ENCODE measurements around the gene STK35. TPM values are rescaled to one million over a fixed set of nuclear protein-coding genes. Genes with fewer than 3 reads are reported as not detected.
"Not testable (repeated sequence)": the region's sequence is repeated elsewhere in the genome, so short reads cannot be mapped to it uniquely, and the experiment has no call there.

The STK35 gene
- total RNA-seq, 4 donors from 2014 or later: 15.6 to 20.3 (median 17.9) TPM

DNA sequence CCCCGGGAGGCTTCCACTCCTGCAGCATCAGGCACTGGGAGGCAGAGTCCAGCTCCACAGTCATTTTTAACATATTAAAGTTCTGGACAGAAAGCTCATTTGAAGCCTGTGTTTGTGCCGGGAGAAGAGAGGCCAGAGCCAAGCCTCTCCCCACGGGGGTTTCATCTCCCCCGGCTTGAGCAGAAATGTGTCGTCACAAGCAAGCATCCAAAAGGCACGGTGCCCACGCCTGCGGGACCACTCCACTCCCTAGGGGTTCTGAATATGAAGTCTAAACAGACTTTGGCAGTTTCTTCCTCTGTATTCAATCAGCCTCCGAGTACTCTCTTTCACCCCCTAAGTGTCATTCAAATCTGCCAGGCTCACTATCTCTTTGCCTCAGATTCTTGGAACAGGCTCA, 75.3 kb downstream of the STK35 start:
- Histone ChIP-seq H3K27ac (no peak overlapping the region), H3K4me1 (no peaks in the 10 kb centered on the region), H3K36me3 (no peaks in the 10 kb centered on the region), H3K4me3 (replicated peaks in 1 of 3) (no peak overlapping the region), H3K27me3 (no peaks in the 10 kb centered on the region), H3K9me3 (no peaks in the 10 kb centered on the region)
- TF ChIP-seq, protein P1, sequence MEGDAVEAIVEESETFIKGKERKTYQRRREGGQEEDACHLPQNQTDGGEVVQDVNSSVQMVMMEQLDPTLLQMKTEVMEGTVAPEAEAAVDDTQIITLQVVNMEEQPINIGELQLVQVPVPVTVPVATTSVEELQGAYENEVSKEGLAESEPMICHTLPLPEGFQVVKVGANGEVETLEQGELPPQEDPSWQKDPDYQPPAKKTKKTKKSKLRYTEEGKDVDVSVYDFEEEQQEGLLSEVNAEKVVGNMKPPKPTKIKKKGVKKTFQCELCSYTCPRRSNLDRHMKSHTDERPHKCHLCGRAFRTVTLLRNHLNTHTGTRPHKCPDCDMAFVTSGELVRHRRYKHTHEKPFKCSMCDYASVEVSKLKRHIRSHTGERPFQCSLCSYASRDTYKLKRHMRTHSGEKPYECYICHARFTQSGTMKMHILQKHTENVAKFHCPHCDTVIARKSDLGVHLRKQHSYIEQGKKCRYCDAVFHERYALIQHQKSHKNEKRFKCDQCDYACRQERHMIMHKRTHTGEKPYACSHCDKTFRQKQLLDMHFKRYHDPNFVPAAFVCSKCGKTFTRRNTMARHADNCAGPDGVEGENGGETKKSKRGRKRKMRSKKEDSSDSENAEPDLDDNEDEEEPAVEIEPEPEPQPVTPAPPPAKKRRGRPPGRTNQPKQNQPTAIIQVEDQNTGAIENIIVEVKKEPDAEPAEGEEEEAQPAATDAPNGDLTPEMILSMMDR (IDR thresholded peaks at IDR 0.05): no peak
- no peak for TF ChIP-seq POLR2A (IDR thresholded peaks at IDR 0.05)
- no peak for DNase-seq
- intact Hi-C loops (cut with DNase I): no loop called here
- WGBS, 2 donors: 45 to 65% methylated on average over 9 of the region's 9 CpGs

DNA sequence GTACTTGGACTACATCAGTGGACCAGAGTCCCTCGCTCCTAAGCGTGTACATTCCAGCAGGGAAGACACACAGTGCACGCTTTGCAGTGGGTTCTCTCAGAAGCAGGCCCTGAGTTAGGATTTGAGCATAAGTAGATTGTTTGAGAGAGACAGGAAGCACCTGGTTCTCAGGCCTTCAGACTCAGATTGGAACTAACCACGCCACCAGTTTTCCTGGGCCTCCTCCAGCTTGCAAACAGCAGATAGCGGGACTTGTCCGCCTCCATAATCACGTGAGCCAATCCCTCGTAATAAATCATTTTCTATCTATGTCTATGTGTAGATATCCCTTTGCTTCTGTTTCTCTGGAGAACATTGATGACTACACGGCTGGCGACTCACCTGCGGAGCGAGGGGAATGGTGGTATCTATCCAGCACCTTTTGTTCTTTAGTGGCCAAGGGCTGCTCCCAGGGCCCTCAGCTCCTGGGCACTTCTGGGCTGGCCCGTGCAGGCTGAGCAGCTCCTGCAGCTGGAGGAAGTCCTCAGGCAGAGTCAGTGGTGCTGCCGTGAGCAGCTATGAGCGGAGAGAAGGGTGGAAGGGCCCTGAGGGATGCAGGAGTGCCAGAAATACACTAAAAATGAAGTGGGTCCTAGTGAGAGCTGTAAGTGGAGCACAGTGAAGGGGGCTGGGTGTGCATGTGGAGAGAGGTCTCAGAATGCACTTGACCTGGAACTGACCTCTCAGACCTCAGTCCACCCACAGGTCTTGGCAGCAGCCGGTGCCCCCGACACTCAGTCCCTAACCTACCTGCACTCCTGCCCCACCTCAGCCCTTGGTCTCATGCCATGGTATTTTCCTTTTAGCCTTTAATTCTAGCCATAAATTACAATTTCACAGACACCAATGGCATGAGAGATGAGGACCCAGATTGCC, 76.9 kb downstream of the STK35 start:
- TF ChIP-seq, protein P1 (IDR thresholded peaks at IDR 0.05): no peak
- TF ChIP-seq POLR2A (IDR thresholded peaks at IDR 0.05): no peak
- Histone ChIP-seq H3K9me3 (no peaks in the 10 kb centered on the region), H3K27me3 (no peaks in the 10 kb centered on the region), H3K27ac (no peak overlapping the region), H3K36me3 (no peaks in the 10 kb centered on the region), H3K4me1 (no peaks in the 10 kb centered on the region), H3K4me3 (replicated peaks in 1 of 3) (no peak overlapping the region)
- DNase-seq: no peak
- intact Hi-C loops (cut with DNase I): no loop called here
- 68 to 69% methylated on average over 17 of the region's 17 CpGs for WGBS, 2 donors

DNA sequence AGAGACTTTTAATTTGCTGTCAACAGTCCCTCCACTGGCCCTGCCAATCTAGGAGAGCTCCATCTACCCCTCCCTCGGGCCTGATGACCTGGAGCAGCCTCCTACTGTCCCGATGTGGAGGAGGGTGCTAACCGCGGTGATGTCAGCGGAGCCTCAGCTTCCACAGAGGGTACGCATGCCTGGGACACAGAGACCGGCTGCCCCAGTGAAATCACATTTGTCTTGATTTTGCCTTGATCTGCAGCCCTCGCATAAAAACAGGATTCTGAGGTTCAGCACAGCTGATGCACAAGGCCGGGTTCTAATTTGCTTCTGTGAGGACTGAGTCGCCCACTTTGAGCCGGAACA, 77.6 kb downstream of the STK35 start:
- no peak overlapping the region for H3K27ac ChIP-seq
- TF ChIP-seq, protein P1 (IDR thresholded peaks at IDR 0.05): no peak
- no peak for TF ChIP-seq POLR2A (IDR thresholded peaks at IDR 0.05)
- no peaks in the 10 kb centered on the region for H3K4me1 ChIP-seq
- H3K36me3 ChIP-seq: no peaks in the 10 kb centered on the region
- H3K9me3 ChIP-seq: no peaks in the 10 kb centered on the region
- no peak for DNase-seq
- 84 to 86% methylated on average over 11 of the region's 11 CpGs for WGBS, 2 donors
- no peaks in the 10 kb centered on the region for H3K27me3 ChIP-seq
- no peak overlapping the region for H3K4me3 ChIP-seq (replicated peaks in 1 of 3)
- intact Hi-C loops (cut with DNase I): no loop called here

DNA sequence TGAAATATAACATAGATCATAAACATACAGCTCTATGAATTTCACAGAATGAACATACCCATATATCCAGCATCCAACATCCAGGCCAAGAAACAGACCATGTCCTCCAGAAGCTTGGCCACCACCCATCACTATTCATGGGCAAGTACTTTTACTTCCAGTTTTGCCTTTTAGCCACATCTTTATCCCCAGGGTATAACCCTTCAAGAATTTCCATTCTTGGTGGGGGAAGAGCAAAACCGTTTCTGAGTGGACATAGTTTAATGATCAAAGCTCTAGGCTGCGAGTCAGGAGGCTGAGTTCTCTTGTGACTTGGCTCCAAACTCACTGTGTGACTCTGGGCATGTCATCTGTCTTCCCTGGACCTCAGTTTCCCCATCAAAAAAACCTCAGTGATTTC, 78.3 kb downstream of the STK35 start:
- DNase-seq: no peak
- Histone ChIP-seq H3K9me3 (no peaks in the 10 kb centered on the region), H3K27me3 (no peaks in the 10 kb centered on the region), H3K36me3 (no peaks in the 10 kb centered on the region), H3K27ac (no peak overlapping the region), H3K4me3 (replicated peaks in 1 of 3) (no peak overlapping the region), H3K4me1 (no peaks in the 10 kb centered on the region)
- intact Hi-C loops (cut with DNase I): no loop called here
- TF ChIP-seq POLR2A (IDR thresholded peaks at IDR 0.05): no peak
- TF ChIP-seq, protein P1 (IDR thresholded peaks at IDR 0.05): no peak
- 16 to 31% methylated on average over 2 of the region's 2 CpGs for WGBS, 2 donors

DNA sequence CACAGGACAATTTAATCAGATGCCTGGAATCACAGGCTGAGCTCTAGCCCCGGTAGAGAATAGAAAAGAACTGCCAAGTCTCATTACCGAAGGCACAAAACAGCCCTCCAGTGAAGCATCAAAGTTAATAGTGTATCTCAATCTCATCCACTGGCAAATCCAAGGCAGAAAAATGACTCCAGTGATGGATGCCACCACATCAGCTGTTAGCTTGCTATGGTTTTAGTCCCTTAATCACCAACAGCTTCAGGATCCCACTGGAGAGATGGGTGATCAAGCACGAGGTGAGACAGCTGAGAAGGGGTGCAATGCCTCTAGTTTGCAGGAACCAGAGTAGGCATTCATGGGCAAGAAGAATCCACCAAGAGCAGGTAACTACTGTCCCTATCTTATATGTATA, 81.8 kb downstream of the STK35 start:
- Histone ChIP-seq H3K27ac (no peak overlapping the region), H3K4me1 (no peaks in the 10 kb centered on the region), H3K4me3 (replicated peaks in 1 of 3) (no peak overlapping the region), H3K9me3 (no peaks in the 10 kb centered on the region), H3K36me3 (no peaks in the 10 kb centered on the region), H3K27me3 (no peaks in the 10 kb centered on the region)
- TF ChIP-seq, protein P1 (IDR thresholded peaks at IDR 0.05): no peak
- no peak for TF ChIP-seq POLR2A (IDR thresholded peaks at IDR 0.05)
- no peak for DNase-seq
- WGBS, 2 donors: 74 to 86% methylated on average over 3 of the region's 3 CpGs
- intact Hi-C loops (cut with DNase I): no loop called here

DNA sequence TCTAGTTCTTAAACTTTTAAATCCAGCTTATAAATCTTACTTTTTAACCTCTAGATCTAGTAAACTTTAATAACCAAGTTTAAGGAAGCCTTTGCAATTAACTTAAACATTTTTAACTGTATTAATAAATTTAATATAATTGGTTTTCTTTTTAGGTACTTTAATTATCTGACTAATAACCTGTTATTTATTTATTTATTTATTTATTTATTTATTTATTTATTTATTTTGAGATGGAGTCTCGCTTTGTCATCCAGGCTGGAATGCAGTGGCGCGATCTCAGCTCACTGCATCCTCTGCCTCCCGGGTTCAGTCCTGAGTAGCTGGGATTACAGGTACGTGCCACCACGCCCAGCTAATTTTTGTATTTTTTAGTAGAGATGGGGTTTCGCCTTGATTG, 83.3 kb downstream of the STK35 start:
- H3K27me3 ChIP-seq; H3K36me3 ChIP-seq; H3K4me3 ChIP-seq (replicated peaks in 1 of 3); H3K4me1 ChIP-seq; H3K9me3 ChIP-seq; H3K27ac ChIP-seq; intact Hi-C loops (cut with DNase I); DNase-seq: not testable (repeated sequence)
- WGBS, 2 donors: 95 to 96% methylated on average over 7 of the region's 7 CpGs
